ENCODE measurements around the gene OTULINL. TPM values are rescaled to one million over a fixed set of nuclear protein-coding genes. Genes with fewer than 3 reads are reported as not detected.
"Not testable (repeated sequence)": the region's sequence is repeated elsewhere in the genome, so short reads cannot be mapped to it uniquely, and the experiment has no call there.

The OTULINL gene
- total RNA-seq, 4 donors from 2014 or later: 0.73 to 1.8 (median 0.96) TPM

GRCh38 chr5:14545862-14546261 lies 35.7 kb upstream of the OTULINL start:
- TF ChIP-seq POLR2A (IDR thresholded peaks at IDR 0.05): no peak
- no peak for TF ChIP-seq CTCF (IDR thresholded peaks at IDR 0.05 in 4 of 5, conservative IDR thresholded peaks at IDR 0.05 in 1 of 5)
- in situ Hi-C loops (cut with MboI; ENCODE audit: low sequenced_read_pairs in 4 of 4) (no loop called here), intact Hi-C loops (cut with DNase I; ENCODE audit: low total_unique reads) (no loop called here)
- Histone ChIP-seq H3K4me3 (no peak overlapping the region), H3K27ac (no peak overlapping the region), H3K9me3 (no peaks in the 10 kb centered on the region), H3K36me3 (no peaks in the 10 kb centered on the region), H3K27me3 (no peaks in the 10 kb centered on the region), H3K4me1 (no peaks in the 10 kb centered on the region)
- ATAC-seq (no peak), DNase-seq (no peak)

DNA sequence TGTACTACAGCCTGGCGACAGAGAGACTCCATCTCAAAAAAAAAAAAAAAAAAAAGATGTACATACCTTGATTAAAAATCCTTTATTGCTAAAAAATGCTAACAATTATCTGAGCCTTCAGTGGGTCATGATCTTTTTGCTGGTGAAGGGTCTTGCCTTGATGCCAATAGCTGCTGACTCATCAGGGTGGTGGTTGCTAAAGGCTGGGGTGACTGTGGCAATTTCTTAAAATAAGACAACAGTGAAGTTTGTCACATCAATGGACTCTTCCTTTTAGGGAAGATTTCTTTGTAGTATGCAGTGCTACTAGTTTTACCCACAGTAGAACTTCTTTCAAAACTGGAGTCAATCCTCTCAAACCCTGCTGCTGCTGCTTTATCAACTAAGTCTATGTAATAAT lies 33.9 kb upstream of the OTULINL start:
- DNase-seq (no peak), ATAC-seq (no peak)
- no peak for TF ChIP-seq CTCF (IDR thresholded peaks at IDR 0.05 in 4 of 5, conservative IDR thresholded peaks at IDR 0.05 in 1 of 5)
- TF ChIP-seq POLR2A (IDR thresholded peaks at IDR 0.05): no peak
- Histone ChIP-seq H3K4me3 (no peak overlapping the region), H3K36me3 (no peaks in the 10 kb centered on the region), H3K27me3 (no peaks in the 10 kb centered on the region), H3K27ac (no peak overlapping the region), H3K4me1 (no peaks in the 10 kb centered on the region), H3K9me3 (no peaks in the 10 kb centered on the region)
- in situ Hi-C loops (cut with MboI; ENCODE audit: low sequenced_read_pairs in 4 of 4) (no loop called here), intact Hi-C loops (cut with DNase I; ENCODE audit: low total_unique reads) (no loop called here)

GRCh38 chr5:14551211-14551610 lies 30.4 kb upstream of the OTULINL start:
- in situ Hi-C loops (cut with MboI; ENCODE audit: low sequenced_read_pairs in 4 of 4): no loop called here

DNA sequence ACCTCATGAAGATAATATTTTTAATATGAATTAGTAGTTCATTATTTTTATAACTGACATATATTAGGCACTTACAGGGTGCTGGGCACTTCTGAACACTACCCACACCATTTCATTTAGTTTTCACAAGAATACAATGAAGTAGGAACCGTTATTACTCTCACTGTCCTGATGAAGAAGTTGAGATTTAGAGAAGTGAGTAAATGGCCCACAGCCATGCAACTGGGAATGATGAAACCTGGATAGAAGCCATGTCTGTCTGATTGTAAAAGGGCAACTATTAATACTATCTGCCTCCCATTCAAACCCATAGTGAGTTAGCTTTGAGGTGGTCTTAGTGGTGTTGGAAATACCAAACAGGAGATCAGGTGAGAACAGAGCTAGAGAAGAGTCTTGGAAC lies 29.6 kb upstream of the OTULINL start:
- Histone ChIP-seq H3K9me3 (no peaks in the 10 kb centered on the region), H3K4me3 (no peak overlapping the region), H3K27ac (no peak overlapping the region), H3K4me1 (no peaks in the 10 kb centered on the region), H3K27me3 (no peaks in the 10 kb centered on the region), H3K36me3 (no peaks in the 10 kb centered on the region)
- TF ChIP-seq CTCF (IDR thresholded peaks at IDR 0.05 in 4 of 5, conservative IDR thresholded peaks at IDR 0.05 in 1 of 5) (no peak), POLR2A (IDR thresholded peaks at IDR 0.05) (no peak)
- ATAC-seq: no peak
- intact Hi-C loops (cut with DNase I; ENCODE audit: low total_unique reads) (no loop called here), in situ Hi-C loops (cut with MboI; ENCODE audit: low sequenced_read_pairs in 4 of 4) (no loop called here)
- DNase-seq: no peak

More at GRCh38 chr5:14551211-14551610, 30.4 kb upstream of the OTULINL start:
- intact Hi-C loops (cut with DNase I; ENCODE audit: low total_unique reads): no loop called here
- TF ChIP-seq CTCF (IDR thresholded peaks at IDR 0.05 in 4 of 5, conservative IDR thresholded peaks at IDR 0.05 in 1 of 5) (no peak), POLR2A (IDR thresholded peaks at IDR 0.05) (no peak)
- ATAC-seq: no peak
- H3K27ac ChIP-seq: no peak overlapping the region
- H3K27me3 ChIP-seq: no peaks in the 10 kb centered on the region
- DNase-seq: no peak
- no peak overlapping the region for H3K4me3 ChIP-seq
- no peaks in the 10 kb centered on the region for H3K9me3 ChIP-seq
- H3K36me3 ChIP-seq: no peaks in the 10 kb centered on the region
- no peaks in the 10 kb centered on the region for H3K4me1 ChIP-seq

GRCh38 chr5:14554288-14554687 lies 27.3 kb upstream of the OTULINL start:
- ATAC-seq, DNase-seq: not testable (repeated sequence)

More at GRCh38 chr5:14554288-14554687, 27.3 kb upstream of the OTULINL start:
- H3K9me3 ChIP-seq; H3K27ac ChIP-seq; in situ Hi-C loops (cut with MboI; ENCODE audit: low sequenced_read_pairs in 4 of 4); H3K4me3 ChIP-seq; H3K36me3 ChIP-seq; H3K4me1 ChIP-seq; intact Hi-C loops (cut with DNase I; ENCODE audit: low total_unique reads); H3K27me3 ChIP-seq: not testable (repeated sequence)
